Measurements from ENCODE around the gene CLCA2.
A peak's percentile ranks its signal among the peaks of the same experiment; 100 is the strongest.

The CLCA2 gene

DNA sequence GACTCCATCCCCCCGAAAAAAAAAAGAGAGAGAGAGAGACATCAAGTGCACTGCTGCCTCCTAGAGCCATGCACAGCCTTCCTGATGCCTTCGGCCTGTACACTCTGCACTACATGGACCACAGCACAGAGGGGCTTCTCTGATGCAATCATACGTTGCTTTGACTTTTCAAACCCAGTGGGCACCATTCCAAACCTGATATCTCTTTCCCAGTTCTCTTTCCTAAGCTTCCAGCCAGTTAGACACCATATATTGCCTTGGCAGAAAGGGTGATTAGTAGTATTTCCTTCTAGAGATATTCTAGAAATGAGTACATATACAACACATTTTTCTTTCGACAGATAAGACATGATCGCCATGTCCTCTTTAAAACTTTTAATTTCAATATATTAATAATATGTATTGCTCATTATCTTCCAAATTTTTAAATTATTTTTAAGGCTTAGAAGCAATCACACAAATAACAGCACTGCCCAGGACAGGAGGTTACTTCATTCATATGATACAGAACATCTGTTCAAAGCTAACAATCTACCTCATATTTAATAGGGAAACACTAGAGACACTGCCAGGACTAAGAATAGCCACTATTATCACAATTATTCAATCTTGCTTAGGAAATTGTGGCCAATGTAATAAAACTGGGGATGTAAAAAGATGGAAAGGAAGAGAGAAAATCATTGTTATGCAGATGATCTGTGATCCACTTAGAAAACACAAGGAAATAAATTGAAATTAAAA, 54.6 kb downstream of the CLCA2 start:
- peak; percentile 13 for DNase-seq

DNA sequence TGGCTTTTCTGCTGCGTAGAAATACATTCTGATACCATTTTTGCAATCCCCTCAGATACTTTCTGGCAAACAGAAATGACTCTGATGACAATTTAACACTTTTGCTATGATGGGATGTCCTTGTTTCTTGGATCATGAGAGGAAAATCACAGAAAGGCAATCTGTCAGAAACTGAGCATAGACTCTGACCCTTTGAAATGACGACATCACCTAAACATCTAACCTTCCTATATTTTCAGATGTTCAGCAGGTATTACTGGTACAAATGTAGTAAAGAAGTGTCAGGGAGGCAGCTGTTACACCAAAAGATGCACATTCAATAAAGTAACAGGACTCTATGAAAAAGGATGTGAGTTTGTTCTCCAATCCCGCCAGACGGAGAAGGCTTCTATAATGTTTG, 58.0 kb downstream of the CLCA2 start:
- no peak for DNase-seq

DNA sequence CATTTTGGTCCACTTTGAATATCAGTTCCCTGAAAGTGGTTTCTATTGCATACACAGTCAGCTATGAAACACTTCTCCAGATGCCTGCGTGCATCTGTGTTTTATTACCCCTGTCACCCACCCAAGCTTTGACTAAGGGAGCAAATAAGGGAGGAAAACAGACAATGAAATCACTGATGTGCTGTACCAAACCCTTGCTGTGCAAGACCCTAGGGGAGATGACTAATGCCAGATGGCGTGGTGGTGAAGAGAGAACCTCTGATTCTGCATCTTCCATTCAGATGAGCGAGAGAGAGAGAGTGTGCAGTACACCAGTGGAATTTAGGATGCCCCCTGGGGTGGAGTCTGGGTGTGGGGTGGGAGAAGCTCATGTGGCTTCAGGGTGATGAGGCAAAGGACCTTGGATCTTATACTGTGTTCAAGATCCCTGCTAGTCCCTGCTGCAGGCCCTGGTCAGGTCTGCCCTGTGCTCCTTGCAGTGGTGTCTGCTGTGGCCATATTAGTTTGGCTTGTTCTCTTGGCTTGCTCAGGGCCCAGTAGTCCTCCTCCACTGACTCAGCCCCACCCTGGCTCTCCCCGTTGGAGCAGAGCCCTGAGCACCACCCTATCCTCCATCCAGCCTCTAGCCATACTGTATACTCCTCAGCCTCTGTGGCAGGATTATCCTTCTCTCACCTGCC, 63.3 kb downstream of the CLCA2 start:
- no peak for DNase-seq

GRCh38 chr1:86487811-86488141, 63.8 kb downstream of the CLCA2 start:
- DNase-seq = no peak

- no peak for DNase-seq
Measured at GRCh38 chr1:86489242-86489878, 65.4 kb downstream of the CLCA2 start.

- DNase-seq = no peak
Measured at GRCh38 chr1:86491171-86491950, 67.4 kb downstream of the CLCA2 start.

DNA sequence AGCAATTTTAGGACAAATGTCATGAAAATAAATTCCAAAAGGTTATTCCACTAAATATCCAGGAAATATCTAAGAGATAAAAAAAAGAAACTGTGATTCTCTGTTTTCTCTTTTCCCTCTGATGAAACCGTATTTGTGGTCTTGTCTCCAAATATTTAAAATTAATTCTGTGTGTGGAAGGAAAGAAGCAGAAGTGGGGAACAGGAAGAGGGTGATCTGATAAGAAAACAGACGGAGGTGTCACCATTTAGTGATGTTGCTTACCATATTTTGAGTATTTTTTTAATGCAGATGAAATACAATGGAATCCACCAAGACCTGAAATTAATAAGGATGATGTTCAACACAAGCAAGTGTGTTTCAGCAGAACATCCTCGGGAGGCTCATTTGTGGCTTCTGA, 74.3 kb downstream of the CLCA2 start:
- DNase-seq = no peak

DNA sequence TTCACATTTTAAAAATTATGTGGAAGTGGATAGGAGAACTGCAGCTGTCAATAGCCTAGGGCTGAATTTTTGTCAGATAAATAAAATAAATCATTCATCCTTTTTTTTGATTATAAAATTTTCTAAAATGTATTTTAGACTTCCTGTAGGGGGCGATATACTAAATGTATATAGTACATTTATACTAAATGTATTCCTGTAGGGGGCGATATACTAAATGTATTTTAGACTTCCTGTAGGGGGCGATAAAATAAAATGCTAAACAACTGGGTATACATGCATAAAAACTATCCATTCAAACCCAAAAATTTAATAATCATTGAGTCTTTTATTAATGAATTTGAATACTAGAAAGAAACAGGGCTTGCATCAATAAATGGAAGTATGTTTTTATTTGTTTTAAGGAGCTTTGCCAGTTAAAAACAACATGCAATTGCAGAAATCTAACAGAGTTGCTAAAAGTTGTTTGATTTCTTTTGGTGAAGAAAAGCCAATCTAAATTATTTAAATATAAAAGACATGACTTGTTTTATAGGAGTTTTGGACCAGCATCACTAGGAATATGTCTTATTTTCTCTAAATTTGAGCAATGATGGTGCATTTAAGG, 76.1 kb downstream of the CLCA2 start:
- DNase-seq = peak; percentile 50

- no peak for DNase-seq
Measured at GRCh38 chr1:86500714-86501113, 76.7 kb downstream of the CLCA2 start.

- peak; percentile 13 for DNase-seq
Measured at GRCh38 chr1:86502125-86502646, 78.2 kb downstream of the CLCA2 start.

DNA sequence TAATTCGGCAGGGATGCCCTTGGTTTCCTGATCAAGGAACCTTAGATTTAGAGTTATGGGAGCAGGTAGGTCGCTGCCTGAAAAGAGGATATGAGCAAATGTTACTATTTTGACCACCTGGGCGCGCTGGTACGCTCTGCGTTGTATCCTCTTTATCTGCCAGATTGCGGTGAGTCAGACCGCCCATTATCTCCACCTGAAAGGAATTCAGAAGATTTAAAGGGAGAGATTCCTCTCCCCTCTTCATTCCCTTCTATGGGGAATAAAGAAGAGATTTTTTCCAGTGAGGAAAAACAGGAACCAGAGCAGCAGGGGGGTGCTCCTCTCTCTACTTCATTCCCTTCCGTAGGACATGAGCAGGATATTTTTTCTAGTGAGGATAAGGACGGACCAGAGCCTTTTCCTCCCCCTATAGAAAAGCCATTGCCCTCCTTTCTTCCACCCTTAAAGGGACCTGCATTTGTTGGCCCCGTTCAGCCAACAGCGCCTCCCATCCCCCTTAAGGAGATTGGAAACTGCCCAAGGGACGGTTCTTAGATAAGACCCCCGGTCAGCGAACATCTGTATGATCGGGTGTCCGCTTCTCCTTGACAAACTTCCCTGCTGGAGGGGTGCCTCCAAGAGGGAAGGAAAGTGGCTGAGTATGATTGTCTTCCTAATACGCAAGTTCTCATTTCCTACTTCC, 78.9 kb downstream of the CLCA2 start:
- no peak for DNase-seq

DNA sequence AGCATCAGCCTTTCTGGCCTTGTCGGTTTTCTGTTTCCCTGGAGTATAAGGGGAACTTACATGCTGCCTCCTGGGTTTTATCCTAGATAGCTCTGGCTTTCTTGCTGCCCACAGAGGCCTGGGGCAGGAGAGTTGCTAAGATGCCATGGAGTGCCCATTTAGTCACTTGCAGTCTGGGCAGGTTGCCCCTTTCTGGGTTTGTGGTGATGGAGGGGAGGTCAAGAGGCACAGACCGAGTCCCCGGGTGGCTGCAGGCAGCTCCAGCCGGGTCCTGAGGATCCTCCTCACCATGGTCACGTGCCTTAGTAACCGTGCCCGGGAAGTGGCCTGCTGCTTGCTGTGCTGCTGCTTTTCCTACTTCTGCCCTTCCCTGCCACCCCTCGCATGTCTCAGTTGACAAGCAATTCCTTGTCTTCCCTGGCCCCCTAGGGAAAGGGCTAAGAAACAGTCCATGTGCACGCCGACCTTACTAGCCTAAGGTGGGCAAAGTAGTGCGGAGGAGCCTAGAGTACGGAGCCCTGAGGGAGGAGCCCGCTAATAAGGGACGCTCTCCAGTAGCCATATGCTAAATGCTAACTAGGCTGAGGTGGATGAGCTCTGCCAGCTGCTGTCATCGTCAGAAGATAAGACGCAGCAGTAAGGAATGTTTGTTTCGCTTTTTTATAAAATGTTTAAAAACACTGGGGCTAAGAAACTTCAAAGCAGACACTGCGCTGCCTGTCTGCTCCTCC, 79.6 kb downstream of the CLCA2 start:
- no peak for DNase-seq

- no peak for DNase-seq
Measured at GRCh38 chr1:86504137-86504479, 80.1 kb downstream of the CLCA2 start.

- DNase-seq = no peak
Measured at GRCh38 chr1:86504895-86505563, 81.1 kb downstream of the CLCA2 start.

DNA sequence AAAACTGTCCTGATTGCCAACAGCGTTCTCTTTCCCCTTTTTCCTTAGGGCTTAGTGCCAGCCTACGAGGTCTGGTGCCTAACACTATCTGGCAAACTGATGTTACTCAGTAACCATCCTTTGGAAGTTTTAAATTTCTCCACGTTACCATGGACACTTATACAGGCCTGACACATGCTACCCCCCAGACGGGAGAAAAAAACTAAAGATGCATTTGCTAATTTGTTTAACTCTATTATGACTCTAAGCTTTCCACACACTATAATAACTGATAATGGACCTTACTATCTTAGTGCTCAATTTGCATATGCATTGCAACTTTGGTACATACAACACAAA, 81.6 kb downstream of the CLCA2 start:
- no peak for DNase-seq

Measured in NCI-H1092 treated with DMSO at 0.1 percent for 48 hours (cell line).